Natural killer cell treated with Interleukin-12 subunit alpha and Interleukin-12 subunit beta and Interleukin-15 and Interleukin-18, amount 100 ng/mL, for 72 hours (primary cell): ENCODE measurements around the gene FGGY. TPM values are rescaled to one million over a fixed set of nuclear protein-coding genes. Genes with fewer than 3 reads are reported as not detected.
A peak's percentile ranks its signal among the peaks of the same experiment; 100 is the strongest.
"Not testable (repeated sequence)": the region's sequence is repeated elsewhere in the genome, so short reads cannot be mapped to it uniquely, and the experiment has no call there.

Experiments used
- ATAC-seq, 2 donors: fragments of 150-1000 bp; cut with Tn5 transposase in 1 of 2; sonication (Bioruptor Pico), chemical (Tn5 transposase) in 1 of 2; 2 replicates each; pipeline ENCODE4 v1.10.0; 2021
- DNase-seq: peaks from one replicate; pipeline ENCODE4 v3.0.0; 2022; ENCODE audit warnings: low spot score
- H3K27ac Mint-ChIP-seq, 2 donors: 1 replicate in 1 of 2; 2 replicates in 1 of 2; pipeline ENCODE4 v1.8.0; 2022; ENCODE audit warnings: mixed read lengths in 2 of 2, mild to moderate bottlenecking in 1 of 2, moderate library complexity in 1 of 2
- H3K27me3 Mint-ChIP-seq, 2 donors: 1 replicate in 1 of 2; 2 replicates in 1 of 2; pipeline ENCODE4 v1.8.0; 2022; ENCODE audit warnings: mixed read lengths in 2 of 2
- H3K36me3 Mint-ChIP-seq: one replicate; pipeline ENCODE4 v1.8.0; 2022; ENCODE audit warnings: mixed read lengths
- H3K4me1 Mint-ChIP-seq, 2 donors: 1 replicate in 1 of 2; 2 replicates in 1 of 2; pipeline ENCODE4 v1.8.0; 2022; ENCODE audit warnings: low read depth in 2 of 2, mixed read lengths in 2 of 2, mild to moderate bottlenecking in 1 of 2
- H3K4me3 Mint-ChIP-seq: one replicate; pipeline ENCODE4 v1.8.0; 2022; ENCODE audit warnings: mixed read lengths
- H3K9me3 Mint-ChIP-seq: 2 replicates; pipeline ENCODE4 v1.8.0; 2022; ENCODE audit warnings: mixed read lengths
- total RNA-seq, 2 donors: library from RNA; stranded (reverse); gene quantifications; one replicate each; pipeline ENCODE4 v1.2.3, GENCODE V29; 2022

FGGY gene
- total RNA-seq, 2 donors from 2014 or later = 10.9 to 11.9 TPM

DNA sequence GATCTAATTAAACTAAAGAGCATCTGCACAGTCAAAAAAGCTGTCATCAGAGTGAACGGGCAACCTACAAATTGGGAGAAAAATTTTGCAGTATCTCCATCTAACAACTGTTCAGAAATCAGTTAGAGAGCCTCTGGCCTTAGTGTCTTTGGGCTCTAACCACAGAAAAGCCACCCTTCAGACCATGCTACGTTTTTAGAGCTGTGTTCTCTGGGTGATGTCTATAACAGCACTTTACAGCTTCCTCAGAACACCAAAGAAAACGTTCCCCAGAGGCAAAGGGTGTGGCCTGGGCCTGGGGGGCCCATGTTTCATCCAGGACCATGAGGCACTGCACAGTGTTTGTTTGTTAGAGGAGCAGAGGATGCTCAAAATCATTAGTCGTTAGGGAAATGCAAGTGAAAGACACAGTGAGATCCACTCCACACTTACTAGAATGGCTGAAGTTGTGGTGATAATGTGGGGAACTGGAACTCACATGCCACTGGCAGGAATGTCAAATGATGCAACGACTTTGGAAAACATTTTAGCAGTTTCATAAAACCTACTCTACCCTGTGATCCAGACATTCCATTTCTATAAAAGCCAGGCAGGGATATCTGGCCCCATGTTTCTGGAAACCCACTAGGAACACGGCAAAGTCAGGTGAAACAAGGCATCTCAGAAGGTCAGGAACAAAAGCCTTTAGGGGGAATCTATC, 267.4 kb downstream of the FGGY start:
- Mint-ChIP-seq H3K4me3 (no peak overlapping the region), H3K27me3 (no peaks in the 10 kb centered on the region), H3K36me3 (no peaks in the 10 kb centered on the region), H3K4me1 (peaks cover 9 to 13% of the 10 kb centered on the region in 2 donors), H3K9me3 (no peaks in the 10 kb centered on the region), H3K27ac (no peak overlapping the region)
- DNase-seq (no peak), ATAC-seq (no peak)

DNA sequence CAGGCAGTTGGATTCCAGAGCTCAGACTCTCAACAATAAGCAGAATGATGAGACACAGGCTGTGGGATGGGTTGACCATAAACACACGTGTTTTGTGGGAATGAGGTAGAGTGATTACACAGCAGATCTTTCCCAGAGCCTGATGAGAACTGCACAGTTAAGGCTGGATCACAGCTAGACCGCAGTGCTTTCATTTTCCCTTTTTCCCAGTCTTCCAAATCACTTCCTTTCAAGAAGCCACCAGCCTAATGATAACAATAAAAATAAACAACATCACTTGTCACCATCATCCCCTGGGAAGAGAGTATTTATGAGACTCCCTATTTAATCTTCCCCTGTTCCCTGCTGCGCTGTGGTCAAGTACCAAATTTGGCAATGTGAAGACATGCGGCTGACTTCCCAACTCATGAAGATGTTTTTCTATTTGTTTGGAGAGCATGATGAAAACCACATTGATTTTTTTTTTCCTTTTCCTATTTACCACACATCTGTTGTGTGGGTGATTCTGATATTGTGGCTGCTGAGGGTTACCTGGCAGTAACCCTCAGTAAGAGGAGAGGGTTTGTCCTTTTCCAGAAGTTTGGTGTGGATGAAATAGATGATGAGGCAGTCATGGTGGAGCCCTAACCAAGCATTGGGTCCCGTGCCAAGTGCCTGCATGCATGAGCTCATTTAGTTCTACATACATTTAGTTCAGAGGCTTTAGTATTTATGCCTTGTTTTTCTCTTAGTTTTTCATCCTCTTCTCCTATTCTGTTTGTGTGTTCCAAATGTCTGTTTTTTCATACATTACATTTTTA, 268.9 kb downstream of the FGGY start:
- no peak overlapping the region for H3K27ac Mint-ChIP-seq
- DNase-seq = no peak
- no peak for ATAC-seq
- peaks cover 10 to 15% of the 10 kb centered on the region in 2 donors for H3K4me1 Mint-ChIP-seq
- no peaks in the 10 kb centered on the region for H3K9me3 Mint-ChIP-seq
- H3K27me3 Mint-ChIP-seq = no peaks in the 10 kb centered on the region
- H3K4me3 Mint-ChIP-seq = no peak overlapping the region
- no peaks in the 10 kb centered on the region for H3K36me3 Mint-ChIP-seq

DNA sequence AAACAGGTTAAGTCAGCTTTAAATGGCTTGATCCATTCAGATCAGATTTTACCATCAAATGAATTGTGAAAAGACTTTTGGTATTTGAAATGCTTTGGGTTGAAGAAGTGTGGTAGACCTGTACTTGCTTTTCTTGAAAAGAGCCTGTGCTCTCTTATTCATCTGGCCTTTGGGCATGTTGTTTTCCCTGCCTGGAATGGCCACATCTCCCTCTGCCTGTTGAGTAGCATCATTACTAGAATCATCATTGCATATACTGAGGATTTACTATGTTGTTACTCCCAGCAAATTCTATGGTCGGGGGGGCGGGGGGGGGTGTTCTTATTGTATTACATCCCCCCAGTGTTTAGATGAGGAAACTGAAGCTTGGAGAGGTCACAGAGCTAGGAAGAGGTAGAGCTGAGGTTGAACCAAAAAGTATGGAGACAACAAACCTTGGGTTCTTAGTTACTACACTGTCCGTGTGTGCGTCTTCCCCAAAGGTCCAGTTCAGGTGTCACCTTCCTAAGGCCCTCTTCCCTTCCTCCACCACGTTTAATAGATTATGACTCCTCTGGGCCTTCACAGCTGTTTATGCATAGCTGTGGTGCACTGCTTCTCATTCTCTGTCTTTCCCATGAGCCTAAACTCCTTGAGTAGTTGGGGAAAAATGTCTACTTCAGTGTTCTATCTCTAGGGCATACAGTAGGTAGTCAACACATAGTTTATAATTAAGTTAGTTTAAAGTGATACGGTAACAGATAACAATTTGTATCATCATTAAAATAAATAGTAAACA, 271.5 kb downstream of the FGGY start:
- no peaks in the 10 kb centered on the region for H3K36me3 Mint-ChIP-seq

DNA sequence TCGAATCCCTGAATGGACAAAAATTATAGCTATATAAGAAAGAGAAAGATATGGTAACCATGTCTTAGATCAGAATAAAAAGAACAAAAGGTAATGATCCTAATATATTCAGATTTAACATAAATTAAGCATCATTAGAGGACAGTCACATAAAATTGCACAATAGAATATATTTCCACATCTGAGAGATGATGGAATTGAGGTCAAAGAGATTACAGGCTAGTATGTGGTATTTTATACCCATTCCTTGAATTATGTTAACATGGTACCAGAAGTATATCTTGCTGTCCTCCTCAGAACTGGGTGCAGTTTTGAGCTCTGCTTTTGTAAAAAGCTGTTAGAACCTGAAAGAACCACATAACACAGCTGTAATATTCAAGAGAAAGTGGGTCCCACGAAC, 272.3 kb downstream of the FGGY start:
- H3K27ac Mint-ChIP-seq = no peak overlapping the region
- H3K4me3 Mint-ChIP-seq = no peak overlapping the region
- H3K9me3 Mint-ChIP-seq = peaks cover 2% of the 10 kb centered on the region
- ATAC-seq (no peak), DNase-seq (no peak)
- no peaks in the 10 kb centered on the region for H3K27me3 Mint-ChIP-seq
- H3K36me3 Mint-ChIP-seq = peaks cover 5% of the 10 kb centered on the region
- peaks cover 19 to 27% of the 10 kb centered on the region in 2 donors for H3K4me1 Mint-ChIP-seq

More for the DNA sequence above, 271.5 kb downstream of the FGGY start:
- ATAC-seq (no peak), DNase-seq (no peak)
- H3K27me3 Mint-ChIP-seq = no peaks in the 10 kb centered on the region
- peaks cover 19 to 27% of the 10 kb centered on the region in 2 donors for H3K4me1 Mint-ChIP-seq
- no peaks in the 10 kb centered on the region for H3K9me3 Mint-ChIP-seq
- no peak overlapping the region for H3K4me3 Mint-ChIP-seq
- H3K27ac Mint-ChIP-seq = no peak overlapping the region

DNA sequence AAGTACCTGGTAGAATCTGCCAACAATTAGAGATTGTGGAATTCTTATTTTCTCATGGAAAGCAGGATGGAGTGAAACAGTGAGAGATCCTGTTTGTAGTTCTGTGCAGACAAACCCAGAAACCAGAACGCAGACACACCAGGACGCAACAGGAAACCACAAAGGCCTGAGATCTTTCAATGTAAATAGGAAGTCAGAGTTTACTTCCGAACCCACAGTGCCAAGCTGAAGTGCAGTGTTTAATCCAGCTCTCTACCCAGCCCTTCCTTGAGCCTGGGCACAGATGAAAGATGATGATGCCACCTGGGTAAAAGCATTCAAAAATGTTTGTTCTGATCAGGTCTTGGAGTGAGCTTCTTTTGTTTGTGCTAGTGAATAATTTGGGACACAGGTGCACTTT, 273.6 kb downstream of the FGGY start:
- peak overlapping the region; percentile 55 for H3K4me3 Mint-ChIP-seq
- peaks cover 3% of the 10 kb centered on the region for H3K9me3 Mint-ChIP-seq
- no peaks in the 10 kb centered on the region for H3K27me3 Mint-ChIP-seq
- peak overlapping the region in 1 of 2 donors; percentile 11 for H3K27ac Mint-ChIP-seq
- peak; percentile 62 for DNase-seq
- ATAC-seq = peak; percentile 73 to 77
- peaks cover 7% of the 10 kb centered on the region for H3K36me3 Mint-ChIP-seq
- H3K4me1 Mint-ChIP-seq = peaks cover 19 to 27% of the 10 kb centered on the region in 2 donors

DNA sequence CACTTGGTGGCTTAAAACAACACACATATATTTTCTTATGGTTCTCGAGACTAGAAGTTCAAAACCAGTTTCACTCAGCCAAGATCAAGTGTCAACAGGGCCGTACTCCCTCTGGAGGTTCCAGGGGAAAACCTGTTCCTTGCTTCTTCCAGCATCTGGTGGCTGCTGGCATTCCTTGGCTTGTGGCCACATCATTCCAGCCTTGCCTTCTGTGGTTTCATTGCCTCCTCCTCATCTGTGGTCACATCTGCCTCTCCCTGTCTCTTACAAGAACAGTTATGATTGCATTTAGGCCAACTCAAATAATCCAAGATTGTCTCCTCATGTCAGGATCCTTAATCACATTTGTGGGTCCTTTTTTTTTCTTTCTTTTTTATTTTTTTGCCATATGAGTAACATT, 277.2 kb downstream of the FGGY start:
- peaks cover 3% of the 10 kb centered on the region for H3K9me3 Mint-ChIP-seq
- no peak for DNase-seq
- no peaks in the 10 kb centered on the region for H3K27me3 Mint-ChIP-seq
- no peak for ATAC-seq
- no peak overlapping the region for H3K4me3 Mint-ChIP-seq
- peaks cover 19 to 27% of the 10 kb centered on the region in 2 donors for H3K4me1 Mint-ChIP-seq
- H3K36me3 Mint-ChIP-seq = peaks cover 7% of the 10 kb centered on the region
- no peak overlapping the region for H3K27ac Mint-ChIP-seq

DNA sequence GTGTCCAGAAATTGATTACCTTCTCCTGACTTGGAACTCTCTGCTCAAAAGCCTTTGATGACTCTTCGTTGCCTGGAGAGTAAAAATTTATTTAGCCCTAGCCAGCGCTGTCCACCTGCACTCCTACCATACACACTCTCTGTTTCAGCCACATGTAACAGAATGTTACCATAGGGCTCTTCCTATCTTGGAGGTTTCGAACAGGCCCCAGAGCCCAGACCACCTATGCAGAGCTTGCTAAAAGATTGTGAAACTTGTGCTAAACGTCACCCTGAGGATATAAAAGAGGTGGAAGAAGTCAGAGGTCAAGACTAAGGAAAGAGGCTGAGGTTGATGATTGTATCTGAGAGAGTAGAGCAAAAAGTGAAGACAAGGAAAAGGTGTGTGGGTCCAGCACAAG, 280.9 kb downstream of the FGGY start:
- Mint-ChIP-seq H3K9me3 (peaks cover 3% of the 10 kb centered on the region), H3K27ac (no peak overlapping the region), H3K4me1 (peaks cover 0 to 2% of the 10 kb centered on the region in 2 donors), H3K4me3 (no peak overlapping the region), H3K36me3 (peaks cover 7% of the 10 kb centered on the region), H3K27me3 (peaks cover 0 to 2% of the 10 kb centered on the region in 2 donors)
- no peak for ATAC-seq
- no peak for DNase-seq

DNA sequence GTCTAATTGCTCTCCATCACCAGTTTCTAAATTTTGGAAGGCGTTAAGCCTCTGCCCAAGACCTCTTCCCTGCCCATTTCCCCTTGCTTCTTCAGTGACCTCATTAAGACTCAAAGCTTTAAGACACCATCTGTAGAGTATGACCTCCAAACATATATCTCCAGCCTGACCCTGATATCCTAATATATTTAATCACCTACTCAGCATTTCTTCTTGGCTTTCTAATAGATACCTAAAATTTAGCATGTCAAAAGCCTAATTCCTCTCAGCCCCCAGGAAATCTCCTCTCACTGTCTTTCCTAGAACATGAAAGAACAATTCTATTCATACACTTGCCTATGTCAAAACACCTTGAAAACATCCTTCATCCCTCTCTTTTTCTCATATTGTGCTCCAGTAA, 282.3 kb downstream of the FGGY start:
- Mint-ChIP-seq H3K27ac (no peak overlapping the region), H3K27me3 (peaks cover 0 to 2% of the 10 kb centered on the region in 2 donors), H3K4me3 (no peak overlapping the region), H3K4me1 (no peaks in the 10 kb centered on the region), H3K36me3 (peaks cover 2% of the 10 kb centered on the region), H3K9me3 (peaks cover under 1% of the 10 kb centered on the region)
- no peak for ATAC-seq
- no peak for DNase-seq

DNA sequence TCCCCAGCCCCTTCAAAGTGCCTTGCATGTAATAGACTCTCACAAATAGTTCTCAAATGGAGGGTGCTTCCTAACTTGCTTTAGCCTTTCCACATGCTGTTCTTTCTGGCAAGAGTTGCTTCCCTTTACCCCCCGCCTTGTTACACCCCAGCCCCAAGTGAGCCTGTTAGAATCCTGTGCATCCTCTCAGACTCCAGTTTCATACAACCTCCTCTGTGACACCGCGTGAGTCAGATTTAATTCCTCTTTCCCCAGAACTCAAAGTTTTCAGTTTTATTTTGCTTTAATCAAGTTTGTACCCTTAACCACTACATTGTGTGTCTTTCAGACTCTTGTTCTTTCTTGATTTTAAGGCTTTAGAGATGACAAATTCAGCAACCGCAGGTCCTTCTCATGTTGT, 283.4 kb downstream of the FGGY start:
- DNase-seq = no peak
- H3K9me3 Mint-ChIP-seq = no peaks in the 10 kb centered on the region

DNA sequence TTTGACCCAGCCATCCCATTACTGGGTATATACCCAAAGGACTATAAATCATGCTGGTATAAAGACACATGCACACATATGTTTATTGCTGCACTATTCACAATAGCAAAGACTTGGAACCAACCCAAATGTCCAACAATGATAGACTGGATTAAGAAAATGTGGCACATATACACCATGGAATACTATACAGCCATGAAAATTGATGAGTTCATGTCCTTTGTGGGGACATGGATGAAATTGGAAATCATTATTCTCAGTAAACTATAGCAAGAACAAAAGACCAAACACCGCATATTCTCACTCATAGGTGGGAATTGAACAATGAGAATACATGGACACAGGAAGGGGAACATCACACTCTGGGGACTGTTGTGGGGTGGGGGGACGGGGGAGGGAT, 295.5 kb downstream of the FGGY start:
- ATAC-seq, H3K27ac Mint-ChIP-seq, H3K36me3 Mint-ChIP-seq, H3K27me3 Mint-ChIP-seq, DNase-seq, H3K4me3 Mint-ChIP-seq, H3K9me3 Mint-ChIP-seq, H3K4me1 Mint-ChIP-seq: not testable (repeated sequence)

More for the DNA sequence above, 283.4 kb downstream of the FGGY start:
- H3K4me1 Mint-ChIP-seq = peaks cover 0 to 2% of the 10 kb centered on the region in 2 donors
- no peaks in the 10 kb centered on the region for H3K36me3 Mint-ChIP-seq
- H3K27me3 Mint-ChIP-seq = peaks cover 0 to 2% of the 10 kb centered on the region in 2 donors
- no peak overlapping the region for H3K4me3 Mint-ChIP-seq
- H3K27ac Mint-ChIP-seq = no peak overlapping the region
- no peak for ATAC-seq

DNA sequence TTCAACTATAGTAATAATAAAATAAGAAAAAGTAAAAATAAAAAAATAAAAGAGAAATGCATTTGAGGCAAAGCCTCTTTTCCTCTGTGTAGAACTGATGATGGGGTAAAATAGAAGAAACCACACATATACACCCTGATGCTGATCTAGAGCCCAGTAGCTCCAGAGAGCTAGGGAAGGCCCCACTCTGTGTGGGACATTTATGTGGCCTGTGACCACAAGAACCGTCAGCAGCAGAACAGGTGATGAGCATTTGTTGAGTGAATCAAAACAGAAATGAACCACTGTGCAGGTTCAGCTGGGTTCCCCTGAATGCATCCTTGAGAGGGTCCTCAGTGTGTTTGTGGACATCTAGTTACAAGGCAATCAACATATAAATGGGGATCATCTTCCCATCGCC, 296.0 kb downstream of the FGGY start:
- Mint-ChIP-seq H3K9me3 (peaks cover 8% of the 10 kb centered on the region), H3K27ac (no peak overlapping the region), H3K4me1 (no peaks in the 10 kb centered on the region), H3K36me3 (peaks cover 8% of the 10 kb centered on the region), H3K4me3 (no peak overlapping the region), H3K27me3 (peaks cover 0 to 1% of the 10 kb centered on the region in 2 donors)
- DNase-seq = no peak
- no peak for ATAC-seq

DNA sequence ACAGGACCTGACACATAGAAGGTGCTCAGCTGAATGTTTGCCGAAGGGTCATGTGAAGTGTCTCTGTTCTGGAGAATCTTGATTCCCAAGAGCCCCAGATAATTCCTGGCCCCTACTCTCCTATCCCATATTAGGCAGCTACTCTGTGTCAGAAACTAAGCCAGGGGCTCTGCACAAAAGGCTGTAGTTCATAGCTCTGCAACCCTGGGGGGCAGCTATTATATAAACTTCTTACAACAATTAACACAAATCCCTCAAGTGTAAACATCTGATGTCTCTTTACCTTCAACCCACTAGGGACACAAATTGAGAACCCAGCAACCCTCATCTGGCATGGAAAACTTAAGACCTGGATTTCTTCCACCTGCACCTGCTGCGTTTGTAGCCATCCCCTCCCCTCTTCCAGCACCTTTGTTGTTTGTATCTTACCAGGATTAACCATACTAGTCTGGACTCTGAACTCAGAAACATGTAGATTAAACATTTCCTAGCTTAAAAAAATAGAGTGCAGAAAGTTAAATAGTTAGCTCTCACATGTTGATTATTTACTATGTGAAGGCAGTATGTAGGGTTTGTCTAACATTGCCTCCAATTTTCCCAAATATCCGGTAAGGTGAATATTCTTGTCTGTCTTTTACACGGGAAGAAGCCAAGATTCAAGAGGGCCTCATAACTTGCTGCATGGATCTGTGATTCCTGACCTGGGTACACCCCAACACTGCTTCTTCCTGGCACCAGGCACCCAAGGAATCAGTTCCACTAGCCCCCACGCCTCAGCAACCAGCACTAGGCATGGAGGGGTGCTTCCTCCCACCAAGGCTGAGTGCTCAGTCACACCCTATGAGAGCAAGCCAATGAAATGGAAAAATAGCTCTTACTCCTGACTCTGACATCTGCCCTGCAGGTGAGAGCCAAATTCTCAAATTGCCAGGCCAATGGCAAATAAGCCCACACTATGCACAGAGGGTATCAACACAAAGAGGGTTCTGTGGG, 297.2 kb downstream of the FGGY start:
- Mint-ChIP-seq H3K36me3 (peaks cover 8% of the 10 kb centered on the region), H3K27ac (no peak overlapping the region), H3K9me3 (peaks cover 6% of the 10 kb centered on the region), H3K4me1 (no peaks in the 10 kb centered on the region), H3K4me3 (no peak overlapping the region), H3K27me3 (no peaks in the 10 kb centered on the region)
- DNase-seq (no peak), ATAC-seq (no peak)

DNA sequence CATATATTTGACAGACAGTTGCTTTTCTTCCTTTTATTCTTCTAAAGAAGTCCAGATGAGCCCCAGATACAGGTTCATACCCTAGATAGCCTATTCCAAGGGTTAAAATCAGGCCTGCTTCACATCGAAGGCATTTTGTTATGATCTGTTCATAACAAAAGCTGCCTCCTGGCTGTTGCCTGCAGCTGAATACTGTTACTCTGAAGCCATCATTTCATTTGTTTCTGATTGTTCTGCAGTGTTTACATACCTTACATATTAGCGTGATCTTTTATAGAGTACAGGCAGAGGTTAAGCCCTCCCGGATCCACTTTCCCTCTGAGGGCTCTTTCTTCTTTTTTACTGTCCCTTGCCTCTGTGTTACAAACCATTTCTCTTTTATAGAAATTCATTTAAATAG, 298.9 kb downstream of the FGGY start:
- no peaks in the 10 kb centered on the region for H3K4me1 Mint-ChIP-seq
- no peak for DNase-seq
- H3K36me3 Mint-ChIP-seq = no peaks in the 10 kb centered on the region
- no peaks in the 10 kb centered on the region for H3K9me3 Mint-ChIP-seq
- ATAC-seq = no peak
- H3K27ac Mint-ChIP-seq = no peak overlapping the region
- H3K4me3 Mint-ChIP-seq = no peak overlapping the region
- H3K27me3 Mint-ChIP-seq = no peaks in the 10 kb centered on the region
